H1 (cell line): ENCODE data around the gene ARSI. TPM values are rescaled to one million over a fixed set of nuclear protein-coding genes. Genes with fewer than 3 reads are reported as not detected.

Experiments
- CTCF ChIA-PET: fragments of 300-600 bp; sonication (Branson Sonifier 250); formaldehyde crosslinking; loops from one replicate; lab custom pipeline; 2021; ENCODE audit not compliant: partially characterized antibody; lab: Charles Lee
- POLR2A ChIA-PET: fragments of 300-600 bp; sonication (Branson Sonifier 250); formaldehyde crosslinking; loops from one replicate; lab custom pipeline; 2021; ENCODE audit warnings: inconsistent platforms; ENCODE audit not compliant: partially characterized antibody; lab: Charles Lee
- DNase-seq, 2 experiments: peaks; one replicate each; pipeline versions ENCODE4 v3.0.0 to v3.0.0-alpha.2; 2010 to 2022; ENCODE audit warnings: low spot score in 2 of 2, low read depth in 1 of 2, mixed read lengths in 1 of 2
- FAIRE-seq: peaks from 2 replicates; lab custom pipeline; 2011; peaks lifted over from hg19 to GRCh38; lab: Jason Lieb, UNC
- H2AFZ ChIP-seq: 2 replicates; pipeline ENCODE4 v1.8.1; 2012; ENCODE audit warnings: low read length, inconsistent platforms
- H2AK5ac ChIP-seq: 2 replicates; pipeline ENCODE4 v1.6.1; 2013; ENCODE audit warnings: low read depth, low read length
- H2BK120ac ChIP-seq: replicated peaks from 2 replicates; pipeline ENCODE3; 2013; ENCODE audit warnings: low read depth, low read length, inconsistent platforms
- H2BK12ac ChIP-seq: 2 replicates; pipeline ENCODE4 v1.6.1; 2013; ENCODE audit warnings: low read depth, low read length
- H2BK15ac ChIP-seq: 2 replicates; pipeline ENCODE4 v1.6.1; 2013; ENCODE audit warnings: low read length
- H2BK20ac ChIP-seq: 2 replicates; pipeline ENCODE4 v1.6.1; 2013; ENCODE audit warnings: low read length
- H2BK5ac ChIP-seq: 2 replicates; pipeline ENCODE4 v1.6.1; 2013; ENCODE audit warnings: low read depth, low read length
- H3K14ac ChIP-seq: 2 replicates; pipeline ENCODE4 v1.6.1; 2013; ENCODE audit warnings: inconsistent platforms; ENCODE audit not compliant: insufficient read length
- H3K18ac ChIP-seq: 2 replicates; pipeline ENCODE4 v1.6.1; 2013; ENCODE audit warnings: low read length; ENCODE audit errors: extremely low read depth
- H3K23ac ChIP-seq: 2 replicates; pipeline ENCODE4 v1.6.1; 2013; ENCODE audit warnings: inconsistent platforms; ENCODE audit not compliant: insufficient read length
- H3K23me2 ChIP-seq: 2 replicates; pipeline ENCODE4 v1.6.1; 2013; ENCODE audit warnings: low read depth, low read length
- H3K27ac ChIP-seq: 2 replicates; pipeline ENCODE4 v1.6.1; 2011; ENCODE audit warnings: low read depth, low read length, inconsistent platforms
- H3K27me3 ChIP-seq, 4 experiments: replicated peaks in 1 of 4; 1 replicate in 1 of 4; 2 replicates in 3 of 4; pipeline versions ENCODE4 v1.6.1 to v1.8.1; 2011 to 2013; ENCODE audit warnings: low read length in 3 of 4, mild to moderate bottlenecking in 3 of 4, inconsistent platforms in 2 of 4, mixed read lengths in 2 of 4, moderate library complexity in 1 of 4; ENCODE audit not compliant: control insufficient read depth in 3 of 4, insufficient read depth in 3 of 4; ENCODE audit errors: extremely low read depth in 1 of 4
- H3K36me3 ChIP-seq, 4 experiments: 2 replicates each; pipeline versions ENCODE4 v1.6.1 to v1.8.1; 2011 to 2013; ENCODE audit warnings: mild to moderate bottlenecking in 4 of 4, low read length in 3 of 4, moderate library complexity in 2 of 4, control low read depth in 1 of 4, inconsistent platforms in 1 of 4; ENCODE audit not compliant: insufficient read depth in 4 of 4, control insufficient read depth in 2 of 4
- H3K4ac ChIP-seq: replicated peaks from 2 replicates; pipeline ENCODE3; 2013; ENCODE audit warnings: low read length, low read depth, mixed read lengths, inconsistent platforms; ENCODE audit not compliant: insufficient read length
- H3K4me1 ChIP-seq, 4 experiments: replicated peaks in 1 of 4; 1 replicate in 1 of 4; 2 replicates in 3 of 4; pipeline versions ENCODE4 v1.6.1 to v1.8.1; 2011 to 2013; ENCODE audit warnings: low read length in 3 of 4, inconsistent platforms in 2 of 4, mixed read lengths in 1 of 4; ENCODE audit not compliant: insufficient read depth in 4 of 4, control insufficient read depth in 3 of 4
- H3K4me2 ChIP-seq, 2 experiments: 2 replicates each; pipeline versions ENCODE4 v1.6.1 to v1.8.1; 2011 to 2013; ENCODE audit warnings: low read depth in 2 of 2, low read length in 2 of 2, control low read depth in 1 of 2, inconsistent platforms in 1 of 2, mild to moderate bottlenecking in 1 of 2; ENCODE audit not compliant: insufficient read depth in 1 of 2
- H3K4me3 ChIP-seq, 4 experiments: fragments of 200-600, 300-600 bp in 1 of 4; sonication (generic), shearing (Covaris generic), sonication (Bioruptor Twin) in 1 of 4; 2 replicates each; pipeline versions ENCODE4 v1.5.1 to v1.8.1; 2011 to 2016; ENCODE audit warnings: low read length in 4 of 4, low read depth in 3 of 4, control low read depth in 2 of 4, inconsistent platforms in 2 of 4, mild to moderate bottlenecking in 2 of 4, mixed read lengths in 1 of 4, moderate library complexity in 1 of 4; ENCODE audit not compliant: insufficient read depth in 2 of 4; ENCODE audit errors: extremely low read depth in 1 of 4
- H3K56ac ChIP-seq: replicated peaks from 2 replicates; pipeline ENCODE3; 2013; ENCODE audit warnings: low read depth, mild to moderate bottlenecking, mixed read lengths, low read length, inconsistent platforms; ENCODE audit not compliant: insufficient read length
- H3K79me1 ChIP-seq: 2 replicates; pipeline ENCODE4 v1.6.1; 2013; ENCODE audit warnings: low read depth, low read length, control low read depth
- H3K79me2 ChIP-seq, 2 experiments: 2 replicates each; pipeline versions ENCODE4 v1.6.1 to v1.8.1; 2012 to 2013; ENCODE audit warnings: low read length in 2 of 2, mild to moderate bottlenecking in 2 of 2, inconsistent platforms in 1 of 2; ENCODE audit not compliant: insufficient read depth in 2 of 2, control insufficient read depth in 1 of 2
- H3K9ac ChIP-seq, 4 experiments: replicated peaks in 1 of 4; 1 replicate in 1 of 4; 2 replicates in 3 of 4; pipeline versions ENCODE4 v1.6.1 to v1.8.1; 2011 to 2013; ENCODE audit warnings: low read depth in 3 of 4, low read length in 3 of 4, control low read depth in 2 of 4, mild to moderate bottlenecking in 2 of 4, moderate library complexity in 2 of 4, inconsistent platforms in 1 of 4; ENCODE audit errors: extremely low read depth in 1 of 4
- H3K9me3 ChIP-seq, 2 experiments: 2 replicates each; pipeline versions ENCODE4 v1.6.1 to v1.8.1; 2012 to 2013; ENCODE audit warnings: mild to moderate bottlenecking in 2 of 2, moderate library complexity in 2 of 2, control low read depth in 1 of 2, inconsistent platforms in 1 of 2, low read depth in 1 of 2, low read length in 1 of 2, mixed read lengths in 1 of 2; ENCODE audit not compliant: insufficient read depth in 2 of 2
- H4K20me1 ChIP-seq, 2 experiments: replicated peaks in 1 of 2; 2 replicates each; pipeline versions ENCODE3 to v1.8.1; 2011 to 2013; ENCODE audit warnings: inconsistent platforms in 2 of 2, low read length in 2 of 2, mild to moderate bottlenecking in 1 of 2; ENCODE audit not compliant: insufficient read depth in 2 of 2, control insufficient read depth in 1 of 2
- H4K5ac ChIP-seq: 2 replicates; pipeline ENCODE4 v1.6.1; 2013; ENCODE audit warnings: low read length, low read depth, mixed read lengths, inconsistent platforms; ENCODE audit not compliant: insufficient read length
- H4K8ac ChIP-seq: 2 replicates; pipeline ENCODE4 v1.8.0; 2013; ENCODE audit warnings: mild to moderate bottlenecking, moderate library complexity, low read length, inconsistent platforms; ENCODE audit not compliant: insufficient read depth; ENCODE audit errors: extremely low read depth
- H4K91ac ChIP-seq: replicated peaks from 2 replicates; pipeline ENCODE3; 2013; ENCODE audit warnings: low read length, mixed read lengths, inconsistent platforms; ENCODE audit not compliant: insufficient read length
- JUN ChIP-seq: IDR thresholded peaks from 2 replicates; pipeline ENCODE4 v1.6.1; 2011; ENCODE audit warnings: low read depth, mild to moderate bottlenecking, improper control_type of control experiment, low read length
- SIRT6 ChIP-seq: IDR thresholded peaks from one replicate; pipeline ENCODE4 v1.7.1; 2012; ENCODE audit warnings: low read length, inconsistent platforms
- YY1 ChIP-seq: IDR thresholded peaks from 2 replicates; pipeline ENCODE4 v1.6.1; 2011; ENCODE audit warnings: low read depth, mild to moderate bottlenecking, low read length
- WGBS, 2 experiments: shearing (Covaris generic) in 1 of 2; methylation state at CpG; one replicate each; pipeline versions ENCODE4 v1.1.6 to v1.1.7; 2013 to 2015; ENCODE audit warnings: low lambda C conversion rate in 2 of 2, mixed read lengths in 2 of 2, inconsistent platforms in 1 of 2, low coverage in 1 of 2, missing lambda C conversion rate in 1 of 2; ENCODE audit not compliant: insufficient replicate concordance in 2 of 2, insufficient coverage in 1 of 2, insufficient read length in 1 of 2; ENCODE audit errors: extremely low coverage in 1 of 2, missing lambda C conversion rate in 1 of 2; 5-methylcytosine and 5-hydroxymethylcytosine counted together
- polyA plus RNA-seq, 7 experiments: library from polyadenylated mRNA; depleted of rRNA in 3 of 7; stranded (reverse) in 5 of 7; unstranded in 2 of 7; fragments of >200 nt in 5 of 7; fragments of 200-250 nt in 2 of 7; gene quantifications; 1 replicate in 5 of 7; 2 replicates in 1 of 7; 4 replicates in 1 of 7; pipeline versions ENCODE4 v1.2.1 to v1.2.3, GENCODE V29; 2011 to 2013; ENCODE audit warnings: missing spikeins in 2 of 7, mixed read lengths in 2 of 7
- total RNA-seq: library from RNA; stranded (reverse); fragmentation: NEBNext Ultra II Directional; extraction: Animal tissue kit (Norgen Biotek cat#: 25700); gene quantifications from 2 replicates; pipeline ENCODE4 v1.2.1, GENCODE V29; 2021

The ARSI gene
- total and polyA plus RNA-seq, 2 of the 8 experiments (the other 6 are each of a cell fraction or from before 2014, with no cell fraction given) = 4.5 to 6.7 TPM

DNA sequence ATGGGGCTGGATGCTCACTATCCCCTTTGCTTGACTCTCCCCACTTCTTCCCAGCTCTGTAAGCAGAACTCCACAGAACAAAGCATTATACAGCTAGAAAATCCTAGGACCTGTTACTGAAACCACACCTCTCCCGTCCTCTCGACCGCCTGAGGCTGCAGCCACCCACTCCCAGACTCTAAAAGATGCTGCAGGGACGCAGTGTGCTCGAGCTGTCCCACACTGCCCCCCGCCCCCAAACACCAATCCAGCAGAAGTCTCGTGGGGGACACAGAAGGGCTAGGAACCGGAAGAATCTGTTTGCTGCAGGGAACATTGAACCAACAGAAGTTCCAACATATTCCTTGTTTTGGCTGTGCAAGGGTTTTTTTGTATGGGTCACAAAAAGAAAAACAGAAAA, 20.7 kb downstream of the ARSI start:
- no peak overlapping the region for H3K14ac ChIP-seq
- FAIRE-seq = no peak
- peak overlapping the region; percentile 6 for H4K91ac ChIP-seq
- no peak overlapping the region for H3K4ac ChIP-seq
- no peak overlapping the region for H2BK12ac ChIP-seq
- no peaks in the 10 kb centered on the region for H3K9me3 ChIP-seq
- H2BK15ac ChIP-seq = no peak overlapping the region
- no peak overlapping the region for H3K23ac ChIP-seq
- H2BK20ac ChIP-seq = no peak overlapping the region
- H3K23me2 ChIP-seq = no peaks in the 10 kb centered on the region
- H3K79me1 ChIP-seq = no peaks in the 10 kb centered on the region
- H3K36me3 ChIP-seq = no peaks in the 10 kb centered on the region
- H2BK5ac ChIP-seq = no peak overlapping the region
- DNase-seq = no peak
- H3K4me2 ChIP-seq = no peak overlapping the region
- H3K79me2 ChIP-seq = no peaks in the 10 kb centered on the region
- no peak overlapping the region for H3K9ac ChIP-seq
- H3K4me3 ChIP-seq = no peak overlapping the region
- H4K20me1 ChIP-seq = peaks cover 0 to 4% of the 10 kb centered on the region in 2 experiments
- no peak overlapping the region for H3K56ac ChIP-seq
- H2AFZ ChIP-seq = no peak overlapping the region
- no peak overlapping the region for H3K27ac ChIP-seq
- H4K5ac ChIP-seq = no peak overlapping the region
- H3K4me1 ChIP-seq = peaks cover 0 to 3% (median 0%) of the 10 kb centered on the region in 4 experiments; a peak in 2 of 7 replicates
- WGBS, 2 experiments = 86% methylated on average over 8 of the region's 8 CpGs; no CpG with 5 or more reads in 1 of the 2 experiments
- POLR2A ChIA-PET = no interaction called here
- H2AK5ac ChIP-seq = no peak overlapping the region
- no peak overlapping the region for H3K18ac ChIP-seq
- H4K8ac ChIP-seq = no peak overlapping the region
- H3K27me3 ChIP-seq = 0 out of 7 replicates have a peak, but pooled peaks cover 0 to 2% (median 0%) of the 10 kb centered on the region in 4 experiments
- no peak overlapping the region for H2BK120ac ChIP-seq
- CTCF ChIA-PET = interaction anchor here (0.7 to 0.9 kb wide), 3 partner anchors 43 to 159 kb away, joined by 3 read pairs; no protein-coding TSS in a partner anchor
- TF ChIP-seq SIRT6 = no peak
- TF ChIP-seq YY1 = no peak
- TF ChIP-seq JUN = no peak
